CD4-positive, alpha-beta T cell treated with Interferon gamma for 1 hour (primary cell): Measurements from ENCODE around the gene GPR137.

Experiments used
- DNase-seq: peaks from one replicate; pipeline ENCODE4 v3.0.0-alpha.2; 2020

The GPR137 gene

GRCh38 chr11:64264371-64264852 lies 21.2 kb upstream of the GPR137 start:
- DNase-seq = no peak

- DNase-seq = no peak
Observed at GRCh38 chr11:64265176-64266160, 20.2 kb upstream of the GPR137 start.

GRCh38 chr11:64266339-64266738 lies 19.3 kb upstream of the GPR137 start:
- DNase-seq = no peak

- no peak for DNase-seq
Observed at GRCh38 chr11:64267207-64267945, 18.3 kb upstream of the GPR137 start.

GRCh38 chr11:64268025-64268892 lies 17.4 kb upstream of the GPR137 start:
- no peak for DNase-seq

- peak; percentile 48 for DNase-seq
Observed at GRCh38 chr11:64268893-64269539, 16.6 kb upstream of the GPR137 start.

GRCh38 chr11:64269540-64270220 lies 16.0 kb upstream of the GPR137 start:
- DNase-seq = peak; percentile 97

- DNase-seq = no peak
Observed at GRCh38 chr11:64275031-64275800, 10.4 kb upstream of the GPR137 start.

- no peak for DNase-seq
Observed at GRCh38 chr11:64275841-64276240, 9.8 kb upstream of the GPR137 start.

- DNase-seq = no peak
Observed at GRCh38 chr11:64276653-64277431, 8.8 kb upstream of the GPR137 start.

- DNase-seq = no peak
Observed at GRCh38 chr11:64278576-64279190, 7.0 kb upstream of the GPR137 start.

- DNase-seq = no peak
Observed at GRCh38 chr11:64281957-64282770, 3.5 kb upstream of the GPR137 start.

- DNase-seq = no peak
Observed at GRCh38 chr11:64283092-64283491, 2.6 kb upstream of the GPR137 start.

GRCh38 chr11:64284048-64284961 lies 1.3 kb upstream of the GPR137 start, which contains the start of gene BAD:
Gene BAD, minus strand, starts transcription at chr11:64284665. Its CDS starts 297 bp downstream, at chr11:64284368.
- peak; percentile 94 for DNase-seq

GRCh38 chr11:64285885-64286800 lies 495 bp downstream of the GPR137 start:
- DNase-seq = peak; percentile 16

- no peak for DNase-seq
Observed at GRCh38 chr11:64286801-64287159, 1.1 kb downstream of the GPR137 start.
